ENCODE data around the gene MNT.

DNA sequence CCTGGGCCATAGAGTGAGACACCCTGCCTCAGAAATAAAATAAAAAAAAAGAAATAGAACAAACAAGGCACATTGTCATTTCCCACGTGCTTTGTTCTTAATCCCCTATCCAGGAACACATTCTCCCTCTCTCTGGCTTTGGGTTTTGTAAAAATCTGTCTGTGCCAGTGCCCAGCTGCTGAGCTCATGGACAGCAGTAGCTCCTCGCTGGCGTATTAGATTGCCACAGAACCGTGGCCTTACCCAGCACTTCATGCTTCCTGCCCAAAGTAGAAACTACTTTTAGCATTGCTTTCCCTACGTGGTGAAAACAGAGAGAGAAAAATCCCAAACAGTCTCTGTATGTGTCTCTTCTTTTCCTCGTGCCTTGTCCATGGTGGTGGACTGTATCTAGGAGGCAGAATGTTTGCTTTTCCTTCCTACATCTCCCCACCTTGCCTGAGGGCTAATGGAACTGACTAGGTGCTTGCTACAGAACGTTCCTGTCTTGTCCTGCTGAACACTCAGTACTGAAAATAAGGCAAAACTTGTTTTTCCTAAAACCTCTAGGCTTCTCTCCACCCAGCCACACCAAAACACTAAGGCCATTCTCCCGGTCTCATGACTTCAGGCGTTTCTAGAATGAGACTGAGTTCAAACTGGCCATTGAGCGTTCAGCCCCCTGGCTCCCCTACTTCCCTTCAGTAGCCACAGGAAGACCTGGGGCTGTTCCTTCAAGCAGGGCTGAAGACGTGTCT lies 26.1 kb downstream of the MNT start:
- TF ChIP-seq POLR2A (IDR thresholded peaks at IDR 0.05) = no peak
- TF ChIP-seq, protein P1, sequence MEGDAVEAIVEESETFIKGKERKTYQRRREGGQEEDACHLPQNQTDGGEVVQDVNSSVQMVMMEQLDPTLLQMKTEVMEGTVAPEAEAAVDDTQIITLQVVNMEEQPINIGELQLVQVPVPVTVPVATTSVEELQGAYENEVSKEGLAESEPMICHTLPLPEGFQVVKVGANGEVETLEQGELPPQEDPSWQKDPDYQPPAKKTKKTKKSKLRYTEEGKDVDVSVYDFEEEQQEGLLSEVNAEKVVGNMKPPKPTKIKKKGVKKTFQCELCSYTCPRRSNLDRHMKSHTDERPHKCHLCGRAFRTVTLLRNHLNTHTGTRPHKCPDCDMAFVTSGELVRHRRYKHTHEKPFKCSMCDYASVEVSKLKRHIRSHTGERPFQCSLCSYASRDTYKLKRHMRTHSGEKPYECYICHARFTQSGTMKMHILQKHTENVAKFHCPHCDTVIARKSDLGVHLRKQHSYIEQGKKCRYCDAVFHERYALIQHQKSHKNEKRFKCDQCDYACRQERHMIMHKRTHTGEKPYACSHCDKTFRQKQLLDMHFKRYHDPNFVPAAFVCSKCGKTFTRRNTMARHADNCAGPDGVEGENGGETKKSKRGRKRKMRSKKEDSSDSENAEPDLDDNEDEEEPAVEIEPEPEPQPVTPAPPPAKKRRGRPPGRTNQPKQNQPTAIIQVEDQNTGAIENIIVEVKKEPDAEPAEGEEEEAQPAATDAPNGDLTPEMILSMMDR (IDR thresholded peaks at IDR 0.05 in 8 of 11, conservative IDR thresholded peaks at IDR 0.05 in 3 of 11) = no peak

Measured in spleen (tissue), 7 donors.